Aorta (tissue), 5 donors: ENCODE measurements around the gene SOD3. TPM values are rescaled to one million over a fixed set of nuclear protein-coding genes. Genes with fewer than 3 reads are reported as not detected.

Experiments used
- ATAC-seq: fragments of 200-7000 bp; cut with Tn5 transposase; one replicate; pipeline ENCODE4 v1.9.1; 2022; ENCODE audit warnings: moderate library complexity; ENCODE audit not compliant: low FRiP score
- DNase-seq, 2 donors: peaks; one replicate each; pipeline ENCODE4 v3.0.0-alpha.2; 2020
- H3K27ac ChIP-seq, 2 donors: one replicate each; pipeline ENCODE4 v1.5.1; 2013; ENCODE audit warnings: low read length in 2 of 2, mild to moderate bottlenecking in 2 of 2, moderate library complexity in 2 of 2, control low read depth in 1 of 2, inconsistent platforms in 1 of 2, low read depth in 1 of 2
- H3K27me3 ChIP-seq, 2 donors: one replicate each; pipeline ENCODE4 v1.6.1; 2013; ENCODE audit warnings: control low read depth in 1 of 2, low read length in 1 of 2, mild to moderate bottlenecking in 1 of 2, moderate library complexity in 1 of 2; ENCODE audit not compliant: insufficient read depth in 2 of 2, control insufficient read depth in 1 of 2
- H3K36me3 ChIP-seq, 2 donors: one replicate each; pipeline ENCODE4 v1.6.1; 2013; ENCODE audit warnings: control low read depth in 1 of 2, low read length in 1 of 2, mild to moderate bottlenecking in 1 of 2; ENCODE audit not compliant: insufficient read depth in 2 of 2, control insufficient read depth in 1 of 2
- H3K4me1 ChIP-seq, 2 donors: one replicate each; pipeline ENCODE4 v1.6.1; 2013; ENCODE audit warnings: low read length in 2 of 2, control low read depth in 1 of 2, mild to moderate bottlenecking in 1 of 2, moderate library complexity in 1 of 2; ENCODE audit not compliant: insufficient read depth in 2 of 2, control insufficient read depth in 1 of 2
- H3K4me3 ChIP-seq, 2 donors: one replicate each; pipeline ENCODE4 v1.5.1; 2013; ENCODE audit warnings: low read length in 2 of 2, control low read depth in 1 of 2, mild to moderate bottlenecking in 1 of 2
- H3K9me3 ChIP-seq: one replicate; pipeline ENCODE4 v1.6.1; 2013; ENCODE audit warnings: mild to moderate bottlenecking, low read length; ENCODE audit not compliant: control insufficient read depth
- WGBS, 2 donors: extraction: QIAGEN DNeasy Blood & Tissue Kit; methylation state at CpG; one replicate each; pipeline ENCODE4 v1.1.7; 2013; 5-methylcytosine and 5-hydroxymethylcytosine counted together
- intact Hi-C, 2 donors: fragments of 100-400 bp; cut with DNase I; formaldehyde crosslinking; loops; one replicate each; pipeline versions ENCODE4 v1.14.2 to v1.15.0; 2022
- long read RNA-seq, 2 donors: library from polyadenylated mRNA; unstranded; transcript quantifications; one replicate each; pipeline ENCODE4 v2.0.0, GENCODE V29; 2020 to 2021
- polyA plus RNA-seq, 2 donors: library from polyadenylated mRNA; stranded (reverse); fragments of 200-250 nt; gene quantifications; one replicate each; pipeline ENCODE4 v1.2.3, GENCODE V29; 2013
- total RNA-seq, 2 donors: library from RNA; stranded (reverse); fragmentation: NEBNext Ultra II Directional; extraction: Animal tissue kit (Norgen Biotek cat#: 25700); gene quantifications; one replicate each; pipeline ENCODE4 v1.2.1, GENCODE V29; 2021
- donor health status: healthy with polysubstance abuse.
- donor health status: Bipolar disorder and iron deficiency.
- donor health status: DM: no; HTN: no; CAD: no.
- donor health status: DM: no; HTN: no; CAD: no.
- donor health status: DM: yes; HTN: yes; CAD: no.

Gene SOD3, protein sequence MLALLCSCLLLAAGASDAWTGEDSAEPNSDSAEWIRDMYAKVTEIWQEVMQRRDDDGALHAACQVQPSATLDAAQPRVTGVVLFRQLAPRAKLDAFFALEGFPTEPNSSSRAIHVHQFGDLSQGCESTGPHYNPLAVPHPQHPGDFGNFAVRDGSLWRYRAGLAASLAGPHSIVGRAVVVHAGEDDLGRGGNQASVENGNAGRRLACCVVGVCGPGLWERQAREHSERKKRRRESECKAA
- 100 to 1,000 TPM; 356 to 380 TPM for total RNA-seq
- 100 to 1,000 TPM; 108 to 315 TPM for polyA plus RNA-seq
- long read RNA-seq, donor 1, transcript SOD3-201 (2 exons, 1,526 nt), result major isoform, 7 of 22 reads
- long read RNA-seq, donor 1, partial matches to known transcripts, result 2 of 22 reads
- long read RNA-seq, donor 1, other reads (novel, unspliced or antisense), result 13 of 22 reads
- long read RNA-seq, donor 2, transcript SOD3-201 (2 exons, 1,526 nt), result major isoform, 169 of 252 reads
- long read RNA-seq, donor 2, partial matches to known transcripts, result 30 of 252 reads
- long read RNA-seq, donor 2, other reads (novel, unspliced or antisense), result 53 of 252 reads

DNA sequence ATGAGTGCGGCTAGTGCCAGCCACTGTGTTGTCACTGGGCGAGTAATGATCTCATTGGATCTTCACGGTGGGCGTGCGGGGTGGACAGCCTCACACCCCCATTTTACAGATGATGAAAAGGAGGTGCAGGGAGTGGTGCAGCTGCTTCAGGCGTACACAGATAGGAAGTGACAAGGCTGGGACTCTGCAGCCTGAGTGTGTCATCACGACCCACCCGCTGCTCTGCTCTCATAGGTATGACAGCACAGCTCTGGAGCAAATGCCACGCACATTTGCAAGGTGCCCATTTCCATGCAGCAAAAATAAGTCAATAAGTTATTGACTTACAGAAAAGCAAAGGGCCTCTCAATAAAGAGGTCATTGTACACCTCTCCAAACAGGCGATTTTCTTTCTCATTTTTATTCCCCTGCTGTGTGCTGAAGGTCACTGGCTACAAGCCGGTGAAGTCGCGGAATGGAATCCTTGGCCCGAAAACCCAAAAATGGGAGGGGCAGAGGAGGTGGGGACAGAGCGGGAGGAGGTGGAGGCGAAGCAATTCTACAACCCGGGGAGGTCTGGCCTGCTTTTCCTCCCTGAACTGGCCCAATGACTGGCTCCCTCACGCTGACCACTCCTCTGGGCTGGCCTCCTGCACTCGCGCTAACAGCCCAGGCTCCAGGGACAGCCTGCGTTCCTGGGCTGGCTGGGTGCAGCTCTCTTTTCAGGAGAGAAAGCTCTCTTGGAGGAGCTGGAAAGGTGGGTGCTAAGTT, at the start of gene SOD3:
SOD3 (plus strand) TSS at position 658 of the 750 bp plus-strand sequence. CDS start 3,949 bp downstream, outside the sequence.
- H3K4me3 ChIP-seq, result peak within 1 kb of the TSS; percentile 13 to 70
- H3K27me3 ChIP-seq, result no peaks in the 10 kb centered on the region
- peak; percentile 95 for ATAC-seq
- peaks cover 0 to 3% of the 10 kb centered on the region in 2 donors for H3K4me1 ChIP-seq
- no peaks in the 10 kb centered on the region for H3K36me3 ChIP-seq
- WGBS, 2 donors, result 5 to 6% methylated on average over 21 of the region's 21 CpGs
- H3K9me3 ChIP-seq, result no peaks in the 10 kb centered on the region
- peak within 1 kb of the TSS; percentile 98 for H3K27ac ChIP-seq
- intact Hi-C loops, result loop anchor here (1.0 to 10.0 kb wide), 8 partner anchors 13 to 310 kb away; partner anchors contain the start of genes CCDC149 (in 1 of the 2) and DHX15 (in 1 of the 2)
- peak; percentile 94 for DNase-seq

GRCh38 chr4:24747234-24747975, 48.0 kb upstream of the SOD3 start:
- H3K36me3 ChIP-seq, result no peaks in the 10 kb centered on the region
- H3K4me1 ChIP-seq, result no peaks in the 10 kb centered on the region
- intact Hi-C loops, result no loop called here
- 94 to 97% methylated on average over 4 of the region's 4 CpGs for WGBS, 2 donors
- no peak for ATAC-seq
- no peak overlapping the region for H3K27ac ChIP-seq
- no peak overlapping the region for H3K4me3 ChIP-seq
- no peaks in the 10 kb centered on the region for H3K27me3 ChIP-seq
- no peak for DNase-seq
- no peaks in the 10 kb centered on the region for H3K9me3 ChIP-seq

DNA sequence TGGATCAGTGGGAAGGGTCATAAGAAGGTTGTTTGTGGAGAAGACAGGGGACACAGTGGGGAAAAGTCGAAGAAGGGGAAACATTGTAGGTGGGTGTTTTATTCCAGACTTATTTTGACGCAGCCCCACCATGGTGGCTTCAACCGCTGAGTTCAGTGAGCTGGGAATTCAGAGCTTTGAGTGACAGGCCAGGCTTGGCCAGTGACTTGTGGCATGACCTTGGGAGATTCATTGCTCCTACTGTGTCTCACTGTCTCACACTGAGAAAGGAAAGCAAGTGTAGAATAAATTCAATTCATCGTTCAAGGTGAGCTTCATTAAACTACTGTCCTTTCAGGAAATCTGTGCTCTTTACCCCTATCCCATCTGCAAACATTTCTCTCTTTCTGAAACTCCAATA, 47.4 kb upstream of the SOD3 start:
- Histone ChIP-seq H3K27ac (no peak overlapping the region), H3K9me3 (no peaks in the 10 kb centered on the region), H3K36me3 (no peaks in the 10 kb centered on the region), H3K4me3 (no peak overlapping the region), H3K4me1 (no peaks in the 10 kb centered on the region), H3K27me3 (no peaks in the 10 kb centered on the region)
- no peak for ATAC-seq
- DNase-seq, result no peak
- 71 to 78% methylated on average over 4 of the region's 4 CpGs for WGBS, 2 donors
- intact Hi-C loops, result no loop called here

DNA sequence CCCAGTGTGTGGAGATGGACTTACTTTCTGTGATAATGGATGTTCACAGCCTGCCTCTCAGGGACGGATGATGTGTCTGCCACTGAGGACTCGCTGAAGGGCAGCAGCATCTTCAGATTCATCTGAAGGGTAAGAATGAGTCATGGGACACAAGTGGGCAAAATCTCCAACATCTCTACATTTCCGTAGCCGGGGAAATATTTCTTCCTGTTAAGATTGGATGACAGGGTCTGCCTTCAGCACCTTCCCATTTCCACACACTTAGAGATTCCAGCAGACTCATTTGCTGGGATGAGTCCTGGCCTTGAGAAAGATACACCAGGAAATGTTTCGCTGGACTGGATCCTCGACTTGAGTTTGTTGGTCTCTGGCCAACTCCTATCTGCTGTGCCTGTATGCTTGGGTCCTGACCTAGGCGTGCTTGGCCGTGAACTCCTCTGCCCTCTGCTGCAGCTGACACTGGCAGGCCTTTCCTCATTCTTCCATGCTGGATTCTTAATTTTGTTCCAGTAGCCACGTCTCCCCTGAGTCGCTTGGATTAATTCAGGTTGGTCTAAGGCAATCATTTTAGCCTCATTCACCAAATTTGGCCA, 46.5 kb upstream of the SOD3 start:
- 88 to 89% methylated on average over 10 of the region's 10 CpGs for WGBS, 2 donors
- H3K36me3 ChIP-seq, result no peaks in the 10 kb centered on the region
- H3K27me3 ChIP-seq, result no peaks in the 10 kb centered on the region
- H3K9me3 ChIP-seq, result no peaks in the 10 kb centered on the region
- no peak overlapping the region for H3K27ac ChIP-seq
- DNase-seq (no peak), ATAC-seq (no peak)
- no peaks in the 10 kb centered on the region for H3K4me1 ChIP-seq
- intact Hi-C loops, result no loop called here
- no peak overlapping the region for H3K4me3 ChIP-seq

DNA sequence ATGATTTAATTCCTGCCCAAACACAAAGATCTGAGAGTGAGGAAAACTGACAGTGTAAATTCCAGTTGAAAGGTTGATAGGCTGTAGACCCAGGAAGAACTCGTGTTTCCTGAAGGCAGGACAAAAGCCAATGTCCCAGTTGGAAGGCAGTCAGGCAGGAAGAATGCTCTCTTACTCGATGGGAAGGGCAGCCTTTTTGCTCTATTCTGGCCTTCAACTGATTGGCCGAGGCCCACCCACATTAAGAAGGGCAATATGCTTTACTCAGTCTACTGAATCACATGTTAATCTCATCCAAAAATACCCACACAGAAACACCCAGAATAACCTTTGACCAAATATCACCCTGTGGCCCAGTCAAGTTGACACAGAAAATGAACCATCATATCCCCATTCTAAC, 45.3 kb upstream of the SOD3 start:
- intact Hi-C loops, result no loop called here
- H3K27ac ChIP-seq, result no peak overlapping the region
- H3K27me3 ChIP-seq, result no peaks in the 10 kb centered on the region
- no peaks in the 10 kb centered on the region for H3K9me3 ChIP-seq
- DNase-seq, result no peak
- no peaks in the 10 kb centered on the region for H3K4me1 ChIP-seq
- no peak for ATAC-seq
- no peaks in the 10 kb centered on the region for H3K36me3 ChIP-seq
- no peak overlapping the region for H3K4me3 ChIP-seq
- WGBS, 2 donors, result 65 to 67% methylated on average over 3 of the region's 3 CpGs

DNA sequence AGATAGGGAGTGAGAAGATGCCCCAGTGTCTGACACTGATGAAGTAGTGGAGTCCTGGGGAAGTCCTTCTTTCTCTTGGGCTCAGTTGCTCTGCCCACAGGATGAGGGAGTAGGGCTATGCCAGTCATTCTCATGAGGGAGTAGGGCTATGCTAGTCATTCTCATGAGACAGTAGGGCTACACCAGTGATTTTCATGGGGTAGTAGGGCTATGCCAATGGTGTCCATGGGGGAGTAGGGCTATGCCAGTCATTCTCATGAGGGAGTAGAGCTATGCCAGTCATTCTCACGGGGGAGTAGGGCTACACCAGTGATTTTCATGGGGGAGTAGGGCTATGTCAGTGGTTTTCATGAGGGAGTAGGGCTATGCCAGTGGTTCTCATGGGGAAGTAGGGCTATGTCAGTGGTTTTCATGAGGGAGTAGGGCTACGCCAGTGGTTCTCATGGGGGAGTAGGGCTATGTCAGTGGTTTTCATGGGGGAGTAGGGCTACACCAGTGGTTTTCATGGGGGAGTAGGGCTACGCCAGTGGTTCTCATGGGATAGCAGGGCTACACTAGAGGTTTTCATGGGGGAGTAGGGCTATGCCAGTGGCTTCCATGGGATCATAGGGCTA, 43.3 kb upstream of the SOD3 start:
- intact Hi-C loops, result no loop called here
- ATAC-seq, result no peak

GRCh38 chr4:24753519-24753918, 41.9 kb upstream of the SOD3 start:
- no peaks in the 10 kb centered on the region for H3K36me3 ChIP-seq
- H3K9me3 ChIP-seq, result peaks cover 3% of the 10 kb centered on the region
- ATAC-seq (no peak), DNase-seq (no peak)
- no peaks in the 10 kb centered on the region for H3K27me3 ChIP-seq
- 86 to 92% methylated on average over 1 of the region's 1 CpG for WGBS, 2 donors
- no peak overlapping the region for H3K27ac ChIP-seq
- no peaks in the 10 kb centered on the region for H3K4me1 ChIP-seq
- intact Hi-C loops, result no loop called here
- H3K4me3 ChIP-seq, result no peak overlapping the region

More for the DNA sequence above, 43.3 kb upstream of the SOD3 start:
- Histone ChIP-seq H3K36me3 (no peaks in the 10 kb centered on the region), H3K27ac (no peak overlapping the region), H3K4me1 (no peaks in the 10 kb centered on the region), H3K9me3 (no peaks in the 10 kb centered on the region), H3K27me3 (no peaks in the 10 kb centered on the region), H3K4me3 (no peak overlapping the region)
- DNase-seq, result no peak
- WGBS, 2 donors, result 97 to 98% methylated on average over 3 of the region's 3 CpGs

- ATAC-seq (no peak), DNase-seq (no peak)
- Histone ChIP-seq H3K27ac (no peak overlapping the region), H3K9me3 (peaks cover 3% of the 10 kb centered on the region), H3K27me3 (no peaks in the 10 kb centered on the region), H3K4me3 (no peak overlapping the region), H3K4me1 (no peaks in the 10 kb centered on the region), H3K36me3 (no peaks in the 10 kb centered on the region)
- intact Hi-C loops, result no loop called here
- whole genome bisulfite sequencing, 2 donors, result 22 to 24% methylated on average over 3 of the region's 3 CpGs
These were observed 40.8 kb upstream of the SOD3 start for GRCh38 chr4:24754571-24754970.
